ENCODE results near the gene CELF2.

The CELF2 gene

DNA sequence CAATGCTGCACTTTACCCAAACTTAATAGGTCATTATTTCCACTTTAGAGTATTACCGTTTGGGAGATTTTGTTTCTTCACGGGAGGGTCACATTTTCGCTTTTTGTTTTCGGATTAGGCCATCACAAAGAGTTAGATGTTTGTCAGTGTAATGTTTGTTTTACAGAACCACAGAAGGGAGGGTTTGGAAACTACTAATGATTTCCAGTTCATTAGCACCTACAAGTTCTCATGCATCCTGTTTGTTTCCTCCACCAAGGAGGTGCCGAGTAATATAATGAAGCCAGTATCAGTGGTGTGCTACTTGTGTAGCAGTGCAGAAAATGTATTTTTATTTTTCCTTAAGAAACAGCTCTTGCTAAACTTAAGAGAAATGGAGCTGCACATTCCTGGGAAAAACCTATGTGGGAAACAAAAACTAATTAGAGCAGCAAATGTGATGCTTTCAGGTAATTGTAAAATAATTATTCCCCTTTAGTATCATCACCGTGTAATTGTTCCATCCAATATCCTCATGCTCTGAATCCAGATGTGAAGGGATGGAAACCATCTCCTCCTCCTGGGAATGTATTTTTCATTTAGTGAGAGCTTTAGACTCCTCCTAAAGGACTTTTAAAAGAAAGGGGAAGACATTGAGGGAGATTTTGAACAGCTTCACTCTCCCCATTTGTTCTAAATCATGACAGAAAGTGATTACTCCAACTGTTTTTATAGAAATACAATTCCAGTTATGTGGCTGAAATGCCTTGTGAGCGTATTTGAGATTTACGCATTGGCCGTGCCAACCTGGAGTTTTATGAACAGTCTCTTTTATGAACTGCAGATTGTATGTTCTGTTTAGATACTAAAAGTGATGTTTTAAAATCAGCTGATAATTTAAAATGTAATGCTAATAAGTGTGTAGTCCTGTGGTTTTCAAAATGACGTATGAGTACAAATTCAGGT is 5.6 kb downstream of the CELF2 start:
- no peak for DNase-seq (ENCODE audit: low spot score)

DNA sequence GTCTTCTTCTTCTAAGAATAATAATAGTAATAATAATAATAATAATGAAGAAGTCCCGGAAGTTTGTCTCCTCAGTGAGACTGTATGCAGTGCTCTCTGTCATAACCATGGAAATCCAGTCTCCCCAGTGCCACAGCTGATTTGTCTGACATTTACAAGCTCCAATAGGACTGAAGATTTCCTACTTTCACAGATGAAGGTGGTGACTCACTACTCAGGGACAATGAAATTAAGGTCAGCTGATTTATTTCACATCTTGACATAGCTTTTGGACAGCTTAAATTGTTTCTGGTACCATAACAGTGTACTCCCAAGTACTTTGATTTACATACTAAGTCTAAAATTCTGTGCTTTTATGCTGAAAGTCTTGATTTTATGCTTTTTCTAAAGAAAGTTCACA is 6.9 kb downstream of the CELF2 start:
- DNase-seq (ENCODE audit: low spot score) = no peak

DNA sequence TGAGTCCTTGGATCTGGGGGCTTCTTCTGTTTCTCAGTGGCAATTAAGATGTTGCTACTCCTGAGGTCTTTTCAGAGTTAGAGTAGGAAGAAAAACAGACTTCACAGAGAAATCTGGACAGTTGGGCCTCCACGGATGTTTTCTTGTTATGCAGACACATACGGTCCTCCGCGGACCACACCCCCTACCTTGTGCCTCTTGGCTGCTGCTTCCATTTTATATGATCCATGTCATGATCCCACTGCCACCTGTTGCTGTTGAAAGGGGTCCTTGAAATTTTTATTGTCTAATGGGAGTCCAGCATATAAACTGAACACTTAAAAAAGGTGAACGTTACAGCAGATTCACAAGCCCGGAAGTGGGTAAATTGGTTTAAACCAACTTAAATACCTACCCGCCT is 8.3 kb downstream of the CELF2 start:
- DNase-seq (ENCODE audit: low spot score) = no peak

DNA sequence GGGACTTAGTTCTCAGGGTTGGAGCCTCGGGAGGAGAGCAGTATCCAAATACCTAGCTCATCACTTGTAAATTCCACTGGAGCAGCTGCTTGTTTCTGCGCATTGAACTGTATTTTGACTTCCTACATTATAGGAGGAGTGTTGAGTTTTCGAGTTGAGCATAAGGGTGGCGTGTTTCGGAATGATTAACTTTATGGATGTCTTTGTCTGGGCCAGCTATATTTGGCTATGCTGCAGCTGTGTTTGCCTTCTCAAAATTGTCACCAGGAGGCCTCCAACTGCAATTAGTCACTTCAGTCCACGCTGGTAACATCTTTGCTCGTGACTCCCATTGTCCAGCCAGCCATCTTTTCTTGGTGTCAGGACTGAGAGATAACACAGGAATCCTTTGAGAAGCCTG is 9.1 kb downstream of the CELF2 start:
- no peak for DNase-seq (ENCODE audit: low spot score)

- DNase-seq (ENCODE audit: low spot score) = no peak
These were observed 17.1 kb downstream of the CELF2 start for GRCh38 chr10:11034762-11035161.

DNA sequence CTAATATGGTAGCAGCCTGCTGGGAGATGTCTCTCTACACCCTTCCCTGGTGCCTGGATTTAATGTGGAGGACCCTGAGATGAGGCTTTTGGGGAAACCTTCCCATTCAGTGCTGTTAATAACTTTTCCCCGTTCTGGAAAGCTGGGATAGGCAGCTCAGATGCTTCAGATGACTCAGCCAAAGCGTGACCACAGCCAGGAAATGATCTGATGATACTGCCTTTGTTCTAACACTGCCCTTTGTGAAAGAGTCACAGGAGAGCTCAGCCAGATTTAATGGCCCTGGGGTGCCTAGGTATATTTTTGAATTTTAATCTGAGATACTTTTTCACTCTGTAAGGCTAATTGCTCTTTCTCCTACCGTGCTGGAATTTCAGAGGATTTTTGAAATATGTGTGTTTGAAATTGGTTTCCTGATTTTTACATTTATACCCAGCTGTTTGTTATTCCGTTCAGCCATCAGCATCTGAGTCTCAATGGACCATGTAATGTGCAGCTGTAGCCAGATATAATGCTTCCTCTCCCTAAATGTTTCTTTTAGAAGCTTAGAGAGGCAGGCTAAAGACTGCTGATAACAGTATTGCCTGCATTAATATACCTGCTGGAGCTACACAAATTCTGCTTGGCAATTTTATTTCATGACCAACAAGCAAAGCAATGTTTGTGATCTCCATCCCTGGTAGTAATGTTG is 17.8 kb downstream of the CELF2 start:
- no peak for DNase-seq (ENCODE audit: low spot score)

DNA sequence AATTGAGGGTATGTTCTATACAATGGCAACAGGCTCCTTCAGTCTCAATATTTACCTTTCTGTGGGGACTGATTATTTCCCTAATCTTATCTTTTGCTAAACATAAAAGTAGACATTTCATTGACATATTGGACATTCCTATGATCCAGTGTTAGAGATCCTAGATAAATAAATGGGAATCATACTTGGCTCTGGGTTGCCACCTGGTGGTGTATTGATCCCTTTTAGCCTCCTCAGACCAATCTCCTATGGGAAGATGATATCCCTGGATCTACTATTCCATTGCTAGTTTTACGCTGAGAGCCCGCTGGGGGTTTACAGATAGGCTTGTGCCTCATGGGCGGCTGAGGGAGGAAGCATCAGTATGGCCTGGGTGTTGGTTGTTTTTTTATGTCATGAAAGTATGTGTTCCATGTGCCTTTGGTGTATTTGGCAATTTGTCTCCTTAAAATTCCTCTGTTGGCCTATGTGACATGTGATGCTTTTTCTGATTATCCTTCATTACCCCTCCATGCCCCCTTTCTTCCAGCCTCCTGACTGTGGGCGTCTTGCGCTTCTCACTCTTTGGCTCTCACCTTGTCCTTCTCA is 18.8 kb downstream of the CELF2 start:
- peak; percentile 35 for DNase-seq (ENCODE audit: low spot score)

GRCh38 chr10:11037991-11038390 is 20.3 kb downstream of the CELF2 start:
- DNase-seq (ENCODE audit: low spot score) = no peak

GRCh38 chr10:11042357-11042756 is 24.7 kb downstream of the CELF2 start:
- no peak for DNase-seq (ENCODE audit: low spot score)

- DNase-seq (ENCODE audit: low spot score) = no peak
These were observed 25.4 kb downstream of the CELF2 start for GRCh38 chr10:11043039-11043438.

DNA sequence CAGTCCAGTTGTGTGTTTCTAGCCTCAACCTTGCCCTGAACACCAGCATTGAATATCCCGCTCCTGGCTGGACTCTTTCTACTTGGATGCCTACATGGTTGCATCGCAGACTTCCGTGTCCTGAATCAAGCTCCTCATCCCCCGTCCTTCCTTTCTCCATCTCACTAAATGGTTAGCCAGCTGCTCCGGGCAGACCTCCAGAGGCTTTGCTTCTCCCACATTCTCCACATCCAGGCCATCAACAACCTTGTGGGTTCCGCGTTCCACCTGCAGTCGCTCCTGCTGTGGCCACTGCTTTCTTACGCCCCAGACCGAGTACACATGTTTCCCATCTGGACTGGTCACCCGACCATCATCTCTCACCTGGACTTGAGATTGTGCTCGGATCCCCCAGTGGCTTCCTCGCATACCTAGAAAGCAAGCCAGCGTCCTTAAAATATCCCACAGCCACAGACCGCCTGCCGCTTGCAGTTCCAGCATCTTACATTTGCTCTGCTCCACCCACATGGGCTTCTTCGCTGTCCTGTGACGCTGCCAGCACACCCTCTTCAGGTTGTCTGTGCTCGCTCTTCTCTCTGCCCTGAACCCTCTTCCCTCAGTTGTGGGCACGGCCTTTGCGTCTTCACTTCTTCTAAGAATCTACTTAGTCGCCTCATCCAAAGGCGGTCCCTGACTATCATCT is 25.9 kb downstream of the CELF2 start:
- no peak for DNase-seq (ENCODE audit: low spot score)

GRCh38 chr10:11045487-11045886 is 27.8 kb downstream of the CELF2 start:
- DNase-seq (ENCODE audit: low spot score) = no peak

DNA sequence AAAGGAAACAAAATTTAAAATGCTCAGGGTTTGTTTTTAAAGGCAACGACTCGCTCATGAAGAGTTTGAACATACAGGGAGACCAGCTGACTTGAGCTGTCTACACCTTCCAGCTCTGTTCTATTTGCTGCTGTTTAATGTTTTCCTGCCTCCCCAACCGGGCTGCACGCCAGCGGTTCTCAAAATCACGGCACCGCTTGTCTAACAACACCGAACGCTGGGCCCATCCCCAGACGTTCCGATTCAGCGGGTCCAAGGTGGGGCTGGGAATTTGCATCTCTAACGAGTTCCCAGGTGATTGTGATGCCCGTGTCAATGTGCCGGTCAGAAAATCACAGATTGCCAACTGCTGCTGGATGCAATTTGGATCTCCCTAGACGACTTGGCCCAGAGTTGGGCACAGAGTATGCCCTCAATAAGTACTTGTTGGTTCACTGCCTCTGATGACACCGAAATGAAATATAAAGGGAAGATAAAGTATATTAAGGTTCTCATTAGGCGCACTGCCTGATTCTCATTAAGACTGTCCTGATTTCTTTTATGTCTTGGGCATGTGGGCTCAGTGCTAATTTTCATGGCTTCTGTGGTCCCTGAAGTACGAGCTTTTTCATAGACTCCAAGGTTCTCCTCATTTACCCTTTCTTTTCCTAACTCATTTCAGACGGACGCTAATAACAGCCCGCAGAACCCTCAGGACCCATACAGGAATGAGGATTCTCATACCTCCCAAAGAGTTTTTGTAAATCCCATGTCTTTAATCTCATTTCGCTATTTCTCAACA is 28.5 kb downstream of the CELF2 start:
- no peak for DNase-seq (ENCODE audit: low spot score)

- DNase-seq (ENCODE audit: low spot score) = no peak
These were observed 29.1 kb downstream of the CELF2 start for GRCh38 chr10:11046776-11047160.

DNA sequence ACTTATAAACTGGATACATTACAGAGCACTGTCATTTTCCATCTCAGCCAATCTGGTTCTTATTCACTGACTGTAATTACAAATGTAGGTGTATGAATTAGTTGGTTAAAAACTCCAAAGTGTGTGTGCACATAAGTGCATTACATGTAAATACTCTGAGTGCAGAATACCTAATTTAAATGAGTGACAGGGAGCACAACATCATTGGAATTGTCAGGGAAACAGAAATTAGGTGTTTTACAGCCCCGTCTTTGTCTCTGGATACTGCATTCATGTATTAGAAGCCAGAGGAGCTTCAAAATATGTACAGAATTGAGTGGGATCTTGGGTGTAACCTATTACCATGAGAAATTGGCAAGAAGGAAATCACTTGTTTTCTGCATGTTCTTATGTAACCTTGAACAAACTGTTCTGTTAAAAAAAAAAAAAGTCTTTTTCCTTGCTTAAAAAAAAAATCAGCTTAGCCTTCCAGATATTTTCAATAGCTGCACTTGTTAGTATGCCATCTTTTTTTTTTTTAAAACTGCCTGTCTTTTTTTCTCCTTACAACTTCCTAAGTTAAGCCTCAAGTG is 31.1 kb downstream of the CELF2 start:
- no peak for DNase-seq (ENCODE audit: low spot score)

- DNase-seq (ENCODE audit: low spot score) = no peak
These were observed 32.1 kb downstream of the CELF2 start for GRCh38 chr10:11049806-11050205.

DNA sequence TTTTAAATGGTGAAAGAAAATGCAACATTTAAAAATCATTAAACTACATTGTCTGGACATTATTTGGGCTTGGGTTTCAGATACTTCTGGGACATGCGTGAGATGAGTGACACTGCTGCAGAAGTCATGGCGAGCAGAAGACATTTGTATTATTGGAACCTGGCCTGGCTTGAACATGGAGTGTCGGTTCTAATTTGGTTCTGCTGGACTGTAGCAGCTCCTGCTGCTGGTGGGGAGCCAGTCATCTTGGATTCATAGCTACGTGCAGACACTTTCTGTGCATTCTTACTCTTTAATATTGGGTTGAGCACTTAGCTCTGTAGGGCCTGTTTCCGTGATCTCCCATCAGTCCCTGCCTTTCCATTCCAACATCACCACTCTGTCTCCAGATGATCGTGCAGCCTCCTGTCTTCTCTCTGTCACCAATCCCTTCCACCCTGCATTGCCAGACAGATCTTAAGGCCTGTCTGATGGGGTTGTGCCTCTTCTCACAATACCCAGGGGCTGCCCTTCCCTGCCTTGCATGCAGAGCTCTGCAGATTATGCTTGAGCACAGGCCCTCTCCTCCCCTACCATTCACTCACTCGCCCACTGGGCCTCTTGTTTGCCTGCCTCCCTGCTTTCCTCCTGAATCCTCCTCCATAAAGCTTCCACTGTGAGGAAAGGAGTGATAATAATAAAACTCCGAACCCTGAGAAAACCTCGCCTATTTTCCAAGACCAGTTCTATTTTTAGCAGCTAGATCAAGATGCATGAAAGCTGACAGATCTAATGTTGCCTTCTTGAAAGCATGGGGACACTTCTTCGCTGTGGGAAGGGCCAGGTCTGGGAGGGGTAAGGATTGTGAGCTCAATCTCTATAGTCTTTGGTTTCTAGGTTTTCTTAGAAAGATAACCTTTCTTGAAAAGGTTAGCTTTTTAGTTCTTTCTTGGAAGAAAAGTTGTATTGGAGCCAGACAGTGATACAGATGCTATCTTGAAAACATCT is 32.9 kb downstream of the CELF2 start:
- no peak for DNase-seq (ENCODE audit: low spot score)

DNA sequence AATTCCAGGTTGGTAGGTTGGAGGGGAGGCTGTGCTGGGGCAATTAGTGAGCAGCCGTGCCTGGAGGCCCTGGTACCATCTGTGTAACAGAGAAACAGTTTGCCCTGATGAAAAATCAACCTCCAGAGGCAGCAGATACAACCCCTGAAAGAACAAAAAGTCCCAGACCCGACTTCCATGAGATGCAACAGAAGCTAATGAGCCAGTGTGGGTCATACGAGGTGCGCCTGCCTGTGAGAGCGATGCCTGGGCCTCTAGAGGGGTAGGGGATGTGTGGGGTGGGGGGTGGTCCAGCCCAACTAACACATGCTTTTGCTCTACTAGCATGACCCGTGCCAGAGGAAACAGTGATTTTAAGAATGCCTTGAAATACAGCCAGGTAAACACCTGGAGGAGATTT is 39.3 kb downstream of the CELF2 start:
- no peak for DNase-seq (ENCODE audit: low spot score)

DNA sequence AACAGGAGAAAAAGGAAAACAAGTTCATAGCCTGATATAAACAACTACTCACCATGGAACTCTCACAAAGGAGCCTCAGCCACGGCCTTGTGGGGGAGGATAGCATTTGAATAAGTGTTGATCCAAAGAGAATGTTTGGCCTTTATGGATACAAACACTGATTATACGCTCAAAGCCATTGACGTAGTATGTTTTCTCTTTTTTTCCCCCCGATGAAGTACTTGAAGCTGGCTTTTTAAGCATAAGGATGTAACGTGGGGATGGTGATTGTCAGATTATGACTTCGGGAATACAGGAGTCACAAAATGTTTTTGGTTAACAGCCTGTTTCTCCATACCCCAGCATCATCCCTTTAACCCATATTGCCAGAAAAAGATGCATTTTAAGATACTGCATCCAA is 39.8 kb downstream of the CELF2 start:
- no peak for DNase-seq (ENCODE audit: low spot score)

GRCh38 chr10:11057994-11058393 is 40.3 kb downstream of the CELF2 start:
- DNase-seq (ENCODE audit: low spot score) = no peak
